Gastrocnemius medialis (tissue), 4 donors: ENCODE data around the gene HIVEP3.

Source experiments
- CTCF ChIP-seq, 5 experiments: fragments of 450-650 bp in 3 of 5; fragments of 200-600 bp in 2 of 5; sonication (generic) in 2 of 5; IDR thresholded peaks in 4 of 5; conservative IDR thresholded peaks in 1 of 5; 1 replicate in 4 of 5; 2 replicates in 1 of 5; pipeline ENCODE4 v1.5.1; 2016 to 2019; ENCODE audit warnings: antibody characterized with exemption in 5 of 5, mild to moderate bottlenecking in 3 of 5, moderate library complexity in 3 of 5
- POLR2A ChIP-seq, 2 donors: fragments of 450-650 bp; IDR thresholded peaks; one replicate each; pipeline ENCODE4 v1.6.1; 2017; ENCODE audit warnings: antibody characterized with exemption in 2 of 2, mild to moderate bottlenecking in 2 of 2, moderate library complexity in 2 of 2

- TF ChIP-seq POLR2A (IDR thresholded peaks at IDR 0.05) (no peak), CTCF (IDR thresholded peaks at IDR 0.05 in 4 of 5, conservative IDR thresholded peaks at IDR 0.05 in 1 of 5) (no peak)
Measured at GRCh38 chr1:41806472-41807155, 112.1 kb downstream of the HIVEP3 start.
